Esophagus muscularis mucosa (tissue), 4 donors: ENCODE data around the gene RSAD1.

Experiments used
- EP300 ChIP-seq: sonication (generic); formaldehyde crosslinking; IDR thresholded peaks from one replicate; pipeline ENCODE4 v1.6.1; 2017; ENCODE audit warnings: antibody characterized with exemption
- POLR2AphosphoS5 ChIP-seq, 2 donors: sonication (generic); formaldehyde crosslinking; IDR thresholded peaks; one replicate each; pipeline ENCODE4 v1.6.1; 2017; ENCODE audit warnings: antibody characterized with exemption in 2 of 2
- TF ChIP-seq, protein P1 (sequence below), 3 experiments: fragments of 200-600 bp in 2 of 3; fragments of 450-650 bp in 1 of 3; sonication (generic) in 2 of 3; IDR thresholded peaks; one replicate each; pipeline ENCODE4 v1.5.1; 2017 to 2019; ENCODE audit warnings: antibody characterized with exemption in 3 of 3, mild to moderate bottlenecking in 2 of 3, moderate library complexity in 1 of 3

DNA sequence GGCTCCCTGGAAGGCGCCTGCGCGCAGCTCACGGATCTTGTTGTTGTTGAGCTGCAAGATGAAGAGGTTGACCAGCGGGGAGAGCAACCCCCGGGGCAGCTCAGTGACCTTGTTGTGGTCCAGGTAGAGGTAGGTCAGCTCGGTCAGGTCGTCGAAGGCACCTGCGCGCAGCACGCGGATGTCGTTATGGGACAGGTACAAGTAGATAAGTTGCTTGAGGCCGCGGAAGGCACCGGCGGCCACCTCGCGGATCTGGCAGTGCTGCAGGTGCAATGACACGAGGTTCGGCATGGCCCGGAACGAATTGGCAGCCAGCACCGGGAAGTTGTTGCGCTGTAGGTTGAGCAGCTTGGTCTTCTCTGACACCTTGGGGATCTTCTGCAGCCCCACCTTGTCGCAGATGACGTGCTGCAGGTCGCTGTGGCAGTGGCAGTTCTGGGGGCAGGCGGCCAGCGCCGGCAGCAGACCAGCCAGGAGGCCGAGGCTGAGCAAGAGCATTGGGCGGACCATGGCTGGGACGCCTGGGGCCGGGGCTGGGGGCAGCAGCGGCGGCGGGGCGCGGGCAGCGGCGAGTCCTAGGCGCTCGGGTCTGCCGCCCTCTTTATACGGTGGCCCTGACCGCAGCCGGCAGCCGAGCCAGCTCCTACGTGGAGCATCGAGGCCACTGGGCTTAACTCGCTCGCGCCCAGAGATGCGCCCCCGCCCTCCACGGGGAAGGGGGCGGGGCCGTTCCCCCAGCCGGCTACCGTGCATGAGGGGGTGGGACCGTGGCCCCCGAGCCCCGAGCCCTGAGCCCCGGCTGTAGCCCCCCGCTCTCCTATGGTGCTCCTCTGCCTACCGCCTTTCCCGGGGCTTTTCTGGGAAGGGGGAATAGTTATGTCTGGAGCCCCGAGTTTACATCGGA is 10.1 kb upstream of the RSAD1 start, which contains the start of gene CHAD:
- TF ChIP-seq, protein P1, sequence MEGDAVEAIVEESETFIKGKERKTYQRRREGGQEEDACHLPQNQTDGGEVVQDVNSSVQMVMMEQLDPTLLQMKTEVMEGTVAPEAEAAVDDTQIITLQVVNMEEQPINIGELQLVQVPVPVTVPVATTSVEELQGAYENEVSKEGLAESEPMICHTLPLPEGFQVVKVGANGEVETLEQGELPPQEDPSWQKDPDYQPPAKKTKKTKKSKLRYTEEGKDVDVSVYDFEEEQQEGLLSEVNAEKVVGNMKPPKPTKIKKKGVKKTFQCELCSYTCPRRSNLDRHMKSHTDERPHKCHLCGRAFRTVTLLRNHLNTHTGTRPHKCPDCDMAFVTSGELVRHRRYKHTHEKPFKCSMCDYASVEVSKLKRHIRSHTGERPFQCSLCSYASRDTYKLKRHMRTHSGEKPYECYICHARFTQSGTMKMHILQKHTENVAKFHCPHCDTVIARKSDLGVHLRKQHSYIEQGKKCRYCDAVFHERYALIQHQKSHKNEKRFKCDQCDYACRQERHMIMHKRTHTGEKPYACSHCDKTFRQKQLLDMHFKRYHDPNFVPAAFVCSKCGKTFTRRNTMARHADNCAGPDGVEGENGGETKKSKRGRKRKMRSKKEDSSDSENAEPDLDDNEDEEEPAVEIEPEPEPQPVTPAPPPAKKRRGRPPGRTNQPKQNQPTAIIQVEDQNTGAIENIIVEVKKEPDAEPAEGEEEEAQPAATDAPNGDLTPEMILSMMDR (IDR thresholded peaks at IDR 0.05): no peak
- TF ChIP-seq POLR2AphosphoS5 (IDR thresholded peaks at IDR 0.05): no peak
- TF ChIP-seq EP300: no peak
